Fibroblast of pulmonary artery (primary cell): ENCODE data around the gene ATP9A.
"Not testable (repeated sequence)": the region's sequence is repeated elsewhere in the genome, so short reads cannot be mapped to it uniquely, and the experiment has no call there.

Source experiments
- DNase-seq: peaks from one replicate; pipeline ENCODE4 v3.0.0-alpha.2; 2010; ENCODE audit warnings: low read depth
- H3K4me3 ChIP-seq: replicated peaks from 2 replicates; pipeline ENCODE4 v1.5.1; 2011; ENCODE audit warnings: low read depth, mild to moderate bottlenecking, control low read depth, low read length, moderate library complexity
- TF ChIP-seq, protein P1 (sequence below): IDR thresholded peaks from 2 replicates; pipeline ENCODE4 v1.5.1; 2011; ENCODE audit warnings: mild to moderate bottlenecking, control low read depth, low read length, inconsistent platforms; ENCODE audit errors: missing control alignments

The ATP9A gene

DNA sequence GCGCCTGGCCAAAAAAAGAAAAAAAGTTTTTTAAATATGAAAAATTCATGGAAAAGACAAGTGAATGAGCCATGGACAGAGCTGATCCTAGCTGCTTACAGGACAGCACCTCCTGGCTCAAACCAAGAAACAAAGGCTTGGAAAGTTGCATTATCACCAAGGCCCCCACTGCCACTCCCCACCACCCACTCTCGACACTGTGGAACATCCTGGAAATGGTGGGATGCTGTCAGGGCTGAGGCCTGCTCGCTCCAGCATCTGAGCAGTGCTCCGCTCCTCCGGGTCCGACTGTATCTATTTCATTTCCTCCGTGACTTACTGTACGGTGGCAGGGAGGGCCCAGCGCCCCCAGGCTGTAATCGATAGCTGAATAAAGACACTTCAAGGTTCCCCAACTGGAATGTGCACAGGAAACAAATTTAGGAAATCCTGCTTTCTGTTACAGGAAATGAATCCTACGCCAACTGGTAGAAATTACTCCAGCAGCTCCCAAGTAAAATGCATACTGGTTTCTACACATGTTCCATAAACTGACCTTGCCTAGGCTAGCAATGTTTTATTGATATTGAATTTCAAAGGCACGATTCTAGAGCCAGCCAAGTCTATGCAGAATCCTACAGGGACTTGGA, 116.2 kb downstream of the ATP9A start:
- DNase-seq = no peak
- TF ChIP-seq, protein P1, sequence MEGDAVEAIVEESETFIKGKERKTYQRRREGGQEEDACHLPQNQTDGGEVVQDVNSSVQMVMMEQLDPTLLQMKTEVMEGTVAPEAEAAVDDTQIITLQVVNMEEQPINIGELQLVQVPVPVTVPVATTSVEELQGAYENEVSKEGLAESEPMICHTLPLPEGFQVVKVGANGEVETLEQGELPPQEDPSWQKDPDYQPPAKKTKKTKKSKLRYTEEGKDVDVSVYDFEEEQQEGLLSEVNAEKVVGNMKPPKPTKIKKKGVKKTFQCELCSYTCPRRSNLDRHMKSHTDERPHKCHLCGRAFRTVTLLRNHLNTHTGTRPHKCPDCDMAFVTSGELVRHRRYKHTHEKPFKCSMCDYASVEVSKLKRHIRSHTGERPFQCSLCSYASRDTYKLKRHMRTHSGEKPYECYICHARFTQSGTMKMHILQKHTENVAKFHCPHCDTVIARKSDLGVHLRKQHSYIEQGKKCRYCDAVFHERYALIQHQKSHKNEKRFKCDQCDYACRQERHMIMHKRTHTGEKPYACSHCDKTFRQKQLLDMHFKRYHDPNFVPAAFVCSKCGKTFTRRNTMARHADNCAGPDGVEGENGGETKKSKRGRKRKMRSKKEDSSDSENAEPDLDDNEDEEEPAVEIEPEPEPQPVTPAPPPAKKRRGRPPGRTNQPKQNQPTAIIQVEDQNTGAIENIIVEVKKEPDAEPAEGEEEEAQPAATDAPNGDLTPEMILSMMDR = no peak

DNA sequence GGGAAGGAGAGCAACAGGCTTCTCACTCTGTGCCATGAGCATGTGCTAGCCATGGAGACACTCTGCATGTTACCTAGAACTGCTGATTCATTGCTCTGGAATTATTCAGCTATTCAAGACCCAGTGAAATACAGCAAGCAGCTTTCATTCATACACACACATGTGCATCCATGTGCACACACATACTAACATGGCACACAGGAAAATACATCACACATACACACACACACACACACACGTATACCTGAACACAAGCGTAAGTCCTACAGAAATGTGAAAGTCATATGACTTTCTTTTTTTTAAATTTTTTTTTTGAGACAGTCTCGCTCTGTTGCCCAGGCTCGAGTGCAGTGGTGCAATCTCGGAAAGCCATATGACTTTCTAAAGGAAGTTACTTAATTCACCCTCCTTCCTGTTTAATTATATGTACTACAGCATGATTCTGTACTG, 117.5 kb downstream of the ATP9A start:
- peak; percentile 83 for DNase-seq
- H3K4me3 ChIP-seq = no peak overlapping the region
- TF ChIP-seq, protein P1 = no peak

More for the DNA sequence above, 116.2 kb downstream of the ATP9A start:
- H3K4me3 ChIP-seq = no peak overlapping the region

DNA sequence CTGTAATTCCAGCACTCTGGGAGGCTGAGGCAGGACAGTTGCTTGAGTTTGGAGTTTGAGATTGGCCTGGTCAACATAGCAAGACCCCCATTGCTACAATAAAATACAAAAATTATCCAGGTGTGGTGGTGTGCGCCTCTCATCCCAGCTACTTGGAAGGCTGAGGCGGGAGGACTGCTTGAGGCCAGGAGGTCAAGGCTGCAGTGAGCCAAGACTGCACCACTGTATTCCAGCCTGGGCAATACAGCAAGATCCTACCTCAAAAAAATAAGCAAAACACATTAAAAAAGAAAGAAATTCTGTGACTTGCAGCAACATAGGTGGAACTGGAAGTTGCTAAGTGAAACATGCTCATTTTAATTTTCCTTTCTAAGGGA, 119.6 kb downstream of the ATP9A start:
- no peak overlapping the region for H3K4me3 ChIP-seq

DNA sequence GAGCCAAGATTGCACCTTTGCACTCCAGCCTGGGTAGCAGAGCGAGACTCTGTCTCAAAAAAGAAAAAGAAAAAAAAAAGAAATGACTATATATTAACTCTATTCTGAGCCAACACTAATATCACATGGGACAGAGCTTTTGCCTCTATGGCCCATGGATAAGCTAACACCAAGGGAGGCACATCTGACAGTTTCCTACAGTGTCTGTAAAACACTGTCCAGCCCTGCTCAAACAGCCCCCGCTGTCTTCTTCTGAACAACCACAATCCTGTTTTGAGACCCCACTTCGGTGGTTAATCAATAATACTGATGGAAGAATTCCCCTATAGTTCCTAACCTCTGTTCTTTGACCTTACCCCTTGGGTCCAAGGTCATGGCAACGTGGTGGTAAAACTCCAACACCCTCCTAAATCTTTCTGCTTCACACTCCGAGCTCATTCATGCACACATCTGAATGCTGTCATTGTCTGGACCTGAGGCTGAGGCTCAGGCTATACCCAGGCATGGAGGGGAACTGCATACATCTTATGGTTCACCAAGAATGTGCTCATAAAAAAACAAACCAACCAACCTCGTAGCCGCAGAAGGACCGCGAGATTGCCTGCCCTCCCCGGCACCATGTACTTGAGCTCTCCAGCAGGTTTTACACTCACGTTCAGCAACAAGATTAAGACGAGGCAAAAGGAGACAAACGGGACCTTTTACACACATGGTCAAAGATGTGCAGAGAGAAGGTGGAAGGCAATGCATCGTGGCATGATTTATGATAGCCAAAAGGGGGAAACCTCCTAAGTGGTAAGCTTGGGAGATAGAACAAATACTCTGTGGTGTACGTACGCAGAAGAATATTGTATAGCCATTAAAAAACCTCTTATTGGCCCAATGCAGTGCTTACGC, 120.3 kb downstream of the ATP9A start:
- TF ChIP-seq, protein P1 = no peak
- DNase-seq = no peak
- H3K4me3 ChIP-seq = no peak overlapping the region

More for the DNA sequence above, 119.6 kb downstream of the ATP9A start:
- TF ChIP-seq, protein P1 = no peak
- no peak for DNase-seq

DNA sequence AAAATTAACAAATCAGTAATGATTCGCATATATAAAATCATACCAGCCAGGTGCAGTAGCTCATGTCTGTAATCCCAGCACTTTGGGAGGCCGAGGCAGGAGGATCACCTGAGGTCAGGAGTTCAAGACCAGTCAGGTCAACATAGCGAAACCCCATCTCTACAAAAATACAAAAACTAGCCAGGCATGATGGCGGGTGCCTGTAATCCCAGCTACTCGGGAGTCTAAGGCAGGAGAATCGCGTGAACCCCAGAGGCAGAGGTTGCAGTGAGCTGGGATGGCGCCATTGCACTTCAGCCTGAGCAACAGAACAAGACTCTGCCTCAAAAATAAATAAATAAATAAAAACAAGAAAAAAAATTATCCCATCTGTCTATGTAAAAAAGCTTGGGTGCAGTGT, 124.4 kb downstream of the ATP9A start:
- not testable (repeated sequence) for H3K4me3 ChIP-seq, DNase-seq

DNA sequence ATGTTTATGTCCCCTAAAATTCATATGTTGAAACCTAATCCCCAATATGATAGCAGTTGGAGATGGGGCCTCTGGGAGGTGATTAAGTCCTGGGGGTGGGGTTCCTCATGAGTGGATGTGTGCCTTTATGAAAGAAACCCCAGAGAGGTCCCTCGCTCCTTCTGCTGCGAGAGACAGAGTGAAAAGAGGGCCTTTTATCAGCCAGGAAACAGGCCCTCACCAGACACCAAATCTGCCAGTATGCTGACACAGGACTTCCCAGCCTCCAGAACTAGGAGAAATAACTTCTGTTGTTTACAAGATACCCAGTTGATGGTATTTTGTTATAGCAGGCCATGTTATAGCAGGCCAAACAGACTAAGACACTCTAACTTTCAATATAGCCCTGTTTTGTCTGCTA, 124.8 kb downstream of the ATP9A start:
- TF ChIP-seq, protein P1 = no peak
- H3K4me3 ChIP-seq = no peak overlapping the region
- DNase-seq = no peak

DNA sequence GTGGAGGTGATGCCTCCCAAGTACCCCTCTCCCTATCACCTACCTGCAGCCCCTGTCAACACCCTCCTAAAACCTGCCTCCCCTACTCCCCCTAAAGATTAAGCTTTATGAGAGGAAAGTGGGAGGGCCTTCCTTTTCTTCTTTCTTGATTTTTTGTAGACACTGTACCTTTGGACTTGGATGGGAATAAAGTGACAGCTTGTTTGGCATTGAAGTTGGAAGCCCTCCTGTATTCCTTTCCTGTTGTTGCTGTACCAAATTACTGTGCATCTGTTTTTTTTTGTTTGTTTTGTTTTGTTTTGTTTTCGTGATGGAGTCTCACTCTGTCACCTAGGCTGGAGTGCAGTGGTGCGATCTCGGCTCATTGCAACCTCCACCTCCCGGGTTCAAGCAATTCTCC, 126.3 kb downstream of the ATP9A start:
- TF ChIP-seq, protein P1 = no peak
- no peak overlapping the region for H3K4me3 ChIP-seq
- DNase-seq = no peak
